Activated naive CD4-positive, alpha-beta T cell treated with anti-CD3 and anti-CD28 coated beads for 36 hours (primary cell): ENCODE results near the gene ALG14. TPM values are rescaled to one million over a fixed set of nuclear protein-coding genes. Genes with fewer than 3 reads are reported as not detected.
"Not testable (repeated sequence)": the region's sequence is repeated elsewhere in the genome, so short reads cannot be mapped to it uniquely, and the experiment has no call there.

Source experiments
- CTCF ChIA-PET: fragments of 350-600 bp; sonication (Branson Sonifier 250); formaldehyde crosslinking; loops from one replicate; lab custom pipeline; 2021; ENCODE audit warnings: antibody characterized with exemption; lab: Charles Lee
- DNase-seq: peaks from one replicate; pipeline ENCODE4 v3.0.0-alpha.2; 2020
- H3K27ac Mint-ChIP-seq: one replicate; pipeline ENCODE4 v1.8.0; 2021; ENCODE audit warnings: mild to moderate bottlenecking, mixed read lengths
- H3K27me3 Mint-ChIP-seq: one replicate; pipeline ENCODE4 v1.8.0; 2021; ENCODE audit warnings: low read depth, mixed read lengths
- H3K36me3 Mint-ChIP-seq: one replicate; pipeline ENCODE4 v1.8.0; 2021; ENCODE audit warnings: low read depth, mixed read lengths
- H3K4me1 Mint-ChIP-seq: one replicate; pipeline ENCODE4 v1.8.0; 2021; ENCODE audit warnings: low read depth, mixed read lengths
- H3K4me3 Mint-ChIP-seq: one replicate; pipeline ENCODE4 v1.8.0; 2021; ENCODE audit warnings: mild to moderate bottlenecking, moderate library complexity, mixed read lengths
- H3K9me3 Mint-ChIP-seq: one replicate; pipeline ENCODE4 v1.8.0; 2021; ENCODE audit warnings: mixed read lengths
- intact Hi-C: fragments of 100-400 bp; cut with micrococcal nuclease; formaldehyde crosslinking; loops from one replicate; pipeline ENCODE4 v1.15.1; 2023
- total RNA-seq, 2 experiments: library from RNA; stranded (reverse); gene quantifications; one replicate each; pipeline ENCODE4 v1.2.3, GENCODE V29; 2021

Gene ALG14
- total RNA-seq, 2 experiments from 2014 or later: 4.1 to 6.2 TPM

- H3K4me3 Mint-ChIP-seq: no peak overlapping the region
- DNase-seq: no peak
- H3K36me3 Mint-ChIP-seq: peaks cover 24% of the 10 kb centered on the region
- CTCF ChIA-PET: interaction anchor here (0.5 to 1.2 kb wide), 5 partner anchors 18 to 225 kb away, joined by 3 to 5 read pairs (median 3); no protein-coding TSS in a partner anchor
- no peak overlapping the region for H3K27ac Mint-ChIP-seq
- no peaks in the 10 kb centered on the region for H3K4me1 Mint-ChIP-seq
- intact Hi-C loops: no loop called here
- H3K27me3 Mint-ChIP-seq: no peaks in the 10 kb centered on the region
- no peaks in the 10 kb centered on the region for H3K9me3 Mint-ChIP-seq
These were observed 11.2 kb downstream of the ALG14 start for GRCh38 chr1:95061445-95062006.

GRCh38 chr1:95058974-95059373 lies 13.8 kb downstream of the ALG14 start:
- Mint-ChIP-seq H3K27ac (no peak overlapping the region), H3K36me3 (peaks cover 19% of the 10 kb centered on the region), H3K4me1 (no peaks in the 10 kb centered on the region), H3K4me3 (no peak overlapping the region), H3K27me3 (no peaks in the 10 kb centered on the region), H3K9me3 (no peaks in the 10 kb centered on the region)
- DNase-seq: no peak
- CTCF ChIA-PET: interaction anchor here (0.7 to 1.2 kb wide), 3 partner anchors 15 to 241 kb away, joined by 3 to 6 read pairs (median 4); no protein-coding TSS in a partner anchor
- intact Hi-C loops: no loop called here

- Mint-ChIP-seq H3K9me3 (no peaks in the 10 kb centered on the region), H3K27me3 (no peaks in the 10 kb centered on the region)
- intact Hi-C loops: no loop called here
These were observed 15.4 kb downstream of the ALG14 start for GRCh38 chr1:95057351-95057750.

GRCh38 chr1:95049935-95050334 lies 22.8 kb downstream of the ALG14 start:
- Mint-ChIP-seq H3K36me3 (no peaks in the 10 kb centered on the region), H3K27ac (no peak overlapping the region), H3K27me3 (no peaks in the 10 kb centered on the region), H3K4me3 (no peak overlapping the region), H3K4me1 (no peaks in the 10 kb centered on the region), H3K9me3 (no peaks in the 10 kb centered on the region)
- intact Hi-C loops: no loop called here
- DNase-seq: no peak
- CTCF ChIA-PET: interaction anchor here (0.6 to 2.7 kb wide), 4 partner anchors 40 to 201 kb away, joined by 3 to 11 read pairs (median 4); no protein-coding TSS in a partner anchor

More at GRCh38 chr1:95057351-95057750, 15.4 kb downstream of the ALG14 start:
- Mint-ChIP-seq H3K36me3 (peaks cover 7% of the 10 kb centered on the region), H3K4me3 (no peak overlapping the region), H3K4me1 (no peaks in the 10 kb centered on the region), H3K27ac (no peak overlapping the region)
- no peak for DNase-seq
- CTCF ChIA-PET: no interaction called here

- CTCF ChIA-PET: interaction anchor here (0.8 to 2.7 kb wide), 2 partner anchors 194 kb away, joined by 4 to 11 read pairs; no protein-coding TSS in a partner anchor
- no peaks in the 10 kb centered on the region for H3K4me1 Mint-ChIP-seq
- H3K36me3 Mint-ChIP-seq: no peaks in the 10 kb centered on the region
- DNase-seq: no peak
- intact Hi-C loops: no loop called here
- no peaks in the 10 kb centered on the region for H3K27me3 Mint-ChIP-seq
- no peaks in the 10 kb centered on the region for H3K9me3 Mint-ChIP-seq
- no peak overlapping the region for H3K4me3 Mint-ChIP-seq
- H3K27ac Mint-ChIP-seq: no peak overlapping the region
These were observed 24.4 kb downstream of the ALG14 start for GRCh38 chr1:95048317-95048716.

GRCh38 chr1:95047624-95048023 lies 25.1 kb downstream of the ALG14 start:
- H3K27ac Mint-ChIP-seq, H3K4me3 Mint-ChIP-seq, H3K36me3 Mint-ChIP-seq, H3K27me3 Mint-ChIP-seq, DNase-seq, H3K9me3 Mint-ChIP-seq, intact Hi-C loops, H3K4me1 Mint-ChIP-seq: not testable (repeated sequence)
- CTCF ChIA-PET: interaction anchor here (0.8 to 0.9 kb wide), 2 partner anchors 192 to 193 kb away, joined by 3 to 4 read pairs; no protein-coding TSS in a partner anchor

GRCh38 chr1:95046359-95046758 lies 26.4 kb downstream of the ALG14 start:
- Mint-ChIP-seq H3K4me1 (no peaks in the 10 kb centered on the region), H3K9me3 (no peaks in the 10 kb centered on the region), H3K27me3 (no peaks in the 10 kb centered on the region), H3K4me3 (no peak overlapping the region), H3K36me3 (no peaks in the 10 kb centered on the region), H3K27ac (no peak overlapping the region)
- intact Hi-C loops: no loop called here
- DNase-seq: no peak
- CTCF ChIA-PET: interaction anchor here (0.6 to 3.9 kb wide), 2 partner anchors 191 to 732 kb away, joined by 3 to 118 read pairs; no protein-coding TSS in a partner anchor

GRCh38 chr1:95043141-95043980 lies 29.4 kb downstream of the ALG14 start:
- intact Hi-C loops: loop anchor here (1.0 to 5.0 kb wide), 9 partner anchors 76 to 563 kb away; partner anchors contain the start of genes CNN3, RWDD3 and SLC44A3
- CTCF ChIA-PET: interaction anchor here (0.5 to 3.9 kb wide), 26 partner anchors 10 to 493 kb away, joined by 3 to 118 read pairs (median 4); partner anchors contain the start of gene ALG14
- peak; percentile 87 for DNase-seq
- H3K27me3 Mint-ChIP-seq: no peaks in the 10 kb centered on the region
- H3K4me3 Mint-ChIP-seq: no peak overlapping the region
- no peaks in the 10 kb centered on the region for H3K4me1 Mint-ChIP-seq
- no peaks in the 10 kb centered on the region for H3K36me3 Mint-ChIP-seq
- H3K9me3 Mint-ChIP-seq: no peaks in the 10 kb centered on the region
- no peak overlapping the region for H3K27ac Mint-ChIP-seq

GRCh38 chr1:95042286-95042685 lies 30.5 kb downstream of the ALG14 start:
- no peaks in the 10 kb centered on the region for H3K27me3 Mint-ChIP-seq
- CTCF ChIA-PET: interaction anchor here (0.5 to 3.0 kb wide), 3 partner anchors 168 to 192 kb away, joined by 3 to 54 read pairs (median 3); no protein-coding TSS in a partner anchor
- no peak for DNase-seq
- intact Hi-C loops: loop anchor here (2.0 to 5.0 kb wide), 3 partner anchors 75 to 561 kb away; no protein-coding TSS in a partner anchor
- no peak overlapping the region for H3K4me3 Mint-ChIP-seq
- no peaks in the 10 kb centered on the region for H3K9me3 Mint-ChIP-seq
- H3K4me1 Mint-ChIP-seq: no peaks in the 10 kb centered on the region
- no peak overlapping the region for H3K27ac Mint-ChIP-seq
- no peaks in the 10 kb centered on the region for H3K36me3 Mint-ChIP-seq

GRCh38 chr1:95041491-95042165 lies 31.1 kb downstream of the ALG14 start:
- CTCF ChIA-PET: interaction anchor here (0.5 to 3.0 kb wide), 5 partner anchors 76 to 191 kb away, joined by 3 to 54 read pairs (median 3); no protein-coding TSS in a partner anchor
- no peak overlapping the region for H3K4me3 Mint-ChIP-seq
- intact Hi-C loops: loop anchor here (2.0 to 5.0 kb wide), 3 partner anchors 74 to 561 kb away; no protein-coding TSS in a partner anchor
- H3K9me3 Mint-ChIP-seq: no peaks in the 10 kb centered on the region
- no peaks in the 10 kb centered on the region for H3K27me3 Mint-ChIP-seq
- no peaks in the 10 kb centered on the region for H3K4me1 Mint-ChIP-seq
- H3K27ac Mint-ChIP-seq: no peak overlapping the region
- H3K36me3 Mint-ChIP-seq: no peaks in the 10 kb centered on the region
- DNase-seq: peak; percentile 27

GRCh38 chr1:95040032-95040525 lies 32.7 kb downstream of the ALG14 start:
- Mint-ChIP-seq H3K36me3 (no peaks in the 10 kb centered on the region), H3K27me3 (no peaks in the 10 kb centered on the region), H3K9me3 (no peaks in the 10 kb centered on the region), H3K4me3 (no peak overlapping the region), H3K27ac (no peak overlapping the region), H3K4me1 (no peaks in the 10 kb centered on the region)
- intact Hi-C loops: loop anchor here (5.0 kb wide), 1 partner anchor 73 kb away; no protein-coding TSS in a partner anchor
- DNase-seq: no peak
- CTCF ChIA-PET: interaction anchor here (0.7 to 3.0 kb wide), 4 partner anchors 22 to 193 kb away, joined by 3 to 54 read pairs (median 4); no protein-coding TSS in a partner anchor
